GM12801 (cell line): ENCODE results near the gene RBM45.

Source experiments
- CTCF ChIP-seq: IDR thresholded peaks from one replicate; pipeline ENCODE4 v1.5.1; 2011; ENCODE audit warnings: control low read depth; ENCODE audit not compliant: insufficient read length; ENCODE audit errors: extremely low read depth

RBM45 gene

GRCh38 chr2:178093471-178093870, 18.8 kb upstream of the RBM45 start:
- TF ChIP-seq CTCF: no peak

GRCh38 chr2:178101321-178102079, 10.7 kb upstream of the RBM45 start:
- TF ChIP-seq CTCF: no peak

- no peak for TF ChIP-seq CTCF
Observed at GRCh38 chr2:178105566-178105965, 6.7 kb upstream of the RBM45 start.

GRCh38 chr2:178106053-178106452, 6.2 kb upstream of the RBM45 start:
- no peak for TF ChIP-seq CTCF

- no peak for TF ChIP-seq CTCF
Observed at GRCh38 chr2:178108176-178108575, 4.1 kb upstream of the RBM45 start.

- TF ChIP-seq CTCF: no peak
Observed at GRCh38 chr2:178109813-178110212, 2.4 kb upstream of the RBM45 start.

GRCh38 chr2:178110681-178111080, 1.6 kb upstream of the RBM45 start:
- TF ChIP-seq CTCF: no peak

- no peak for TF ChIP-seq CTCF
Observed at GRCh38 chr2:178111743-178112142, 494 bp upstream of the RBM45 start.
